ENCODE results near the gene NR1H3.

Gene NR1H3

DNA sequence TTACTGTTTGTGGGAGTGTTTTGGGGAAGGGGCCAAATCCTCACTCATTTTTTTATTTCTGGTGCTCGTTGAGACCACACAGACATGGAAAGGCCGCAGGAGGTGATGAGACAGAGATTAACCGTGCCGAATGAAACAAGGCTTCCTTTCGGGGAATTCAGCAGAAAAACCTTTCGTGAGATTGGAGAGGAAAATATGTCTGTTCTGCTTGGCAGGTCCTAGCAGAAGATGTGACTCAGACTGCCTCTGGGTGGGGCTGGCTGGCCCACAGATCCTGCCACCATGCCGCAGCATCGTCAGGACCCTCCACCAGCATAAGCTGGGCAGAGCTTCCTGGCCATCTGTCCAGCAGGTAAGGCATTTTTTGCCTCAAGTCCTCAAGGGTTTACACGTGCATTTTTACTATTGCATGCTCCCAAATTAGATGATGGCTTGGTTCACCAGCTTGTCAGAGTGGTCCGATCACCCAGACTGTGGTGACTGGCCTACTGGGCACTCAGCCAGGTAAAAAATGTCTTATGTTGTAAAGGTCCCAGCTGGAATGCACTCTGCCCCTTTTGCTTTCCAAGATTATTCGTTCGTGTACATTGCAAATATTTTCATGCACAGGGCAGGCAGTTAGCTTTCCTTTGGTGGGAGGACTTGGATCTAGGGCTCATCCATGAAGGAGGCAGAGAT, 41.5 kb upstream of the NR1H3 start:
- Mint-ChIP-seq H3K27ac (peak overlapping the region; percentile 61 to 93 (median 91)), H3K4me3 (peak overlapping the region; percentile 84 to 89 (median 88)), H3K36me3 (ENCODE audit: low read depth) (peaks cover 6% of the 10 kb centered on the region), H3K9me3 (no peaks in the 10 kb centered on the region), H3K27me3 (ENCODE audit: low read depth) (no peaks in the 10 kb centered on the region), H3K4me1 (peaks cover 29% of the 10 kb centered on the region)
- TF ChIP-seq, protein P1, sequence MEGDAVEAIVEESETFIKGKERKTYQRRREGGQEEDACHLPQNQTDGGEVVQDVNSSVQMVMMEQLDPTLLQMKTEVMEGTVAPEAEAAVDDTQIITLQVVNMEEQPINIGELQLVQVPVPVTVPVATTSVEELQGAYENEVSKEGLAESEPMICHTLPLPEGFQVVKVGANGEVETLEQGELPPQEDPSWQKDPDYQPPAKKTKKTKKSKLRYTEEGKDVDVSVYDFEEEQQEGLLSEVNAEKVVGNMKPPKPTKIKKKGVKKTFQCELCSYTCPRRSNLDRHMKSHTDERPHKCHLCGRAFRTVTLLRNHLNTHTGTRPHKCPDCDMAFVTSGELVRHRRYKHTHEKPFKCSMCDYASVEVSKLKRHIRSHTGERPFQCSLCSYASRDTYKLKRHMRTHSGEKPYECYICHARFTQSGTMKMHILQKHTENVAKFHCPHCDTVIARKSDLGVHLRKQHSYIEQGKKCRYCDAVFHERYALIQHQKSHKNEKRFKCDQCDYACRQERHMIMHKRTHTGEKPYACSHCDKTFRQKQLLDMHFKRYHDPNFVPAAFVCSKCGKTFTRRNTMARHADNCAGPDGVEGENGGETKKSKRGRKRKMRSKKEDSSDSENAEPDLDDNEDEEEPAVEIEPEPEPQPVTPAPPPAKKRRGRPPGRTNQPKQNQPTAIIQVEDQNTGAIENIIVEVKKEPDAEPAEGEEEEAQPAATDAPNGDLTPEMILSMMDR (IDR thresholded peaks at IDR 0.05; ENCODE audit: unreplicated experiment in 3 of 3), result no peak

DNA sequence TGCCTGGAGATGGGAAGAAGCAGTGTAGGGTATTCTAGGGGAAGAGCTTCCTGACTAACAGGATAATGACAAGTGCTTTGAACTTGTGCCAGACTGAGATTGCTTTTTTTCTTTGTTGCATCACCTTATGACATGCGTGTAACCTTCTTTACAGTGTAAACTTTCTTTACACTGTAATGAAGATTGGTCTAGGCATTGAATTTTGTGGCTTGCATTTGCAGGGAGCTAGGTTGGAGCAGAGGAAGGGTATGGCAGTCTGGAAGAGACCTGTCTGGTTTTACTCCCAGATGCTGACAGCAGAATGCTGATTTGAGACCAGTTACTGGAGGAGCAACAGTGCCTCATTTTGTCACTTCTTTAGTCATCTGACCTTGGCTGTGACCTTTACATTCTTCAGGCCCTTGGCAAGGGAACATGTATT, 37.4 kb upstream of the NR1H3 start:
- Mint-ChIP-seq H3K9me3 (no peaks in the 10 kb centered on the region), H3K36me3 (ENCODE audit: low read depth) (peaks cover 6% of the 10 kb centered on the region), H3K4me1 (peaks cover 23% of the 10 kb centered on the region), H3K27ac (peak overlapping the region in 1 of 3 experiments; percentile 31), H3K4me3 (no peak overlapping the region), H3K27me3 (ENCODE audit: low read depth) (no peaks in the 10 kb centered on the region)
- TF ChIP-seq, protein P1 (IDR thresholded peaks at IDR 0.05; ENCODE audit: unreplicated experiment in 3 of 3), result no peak

DNA sequence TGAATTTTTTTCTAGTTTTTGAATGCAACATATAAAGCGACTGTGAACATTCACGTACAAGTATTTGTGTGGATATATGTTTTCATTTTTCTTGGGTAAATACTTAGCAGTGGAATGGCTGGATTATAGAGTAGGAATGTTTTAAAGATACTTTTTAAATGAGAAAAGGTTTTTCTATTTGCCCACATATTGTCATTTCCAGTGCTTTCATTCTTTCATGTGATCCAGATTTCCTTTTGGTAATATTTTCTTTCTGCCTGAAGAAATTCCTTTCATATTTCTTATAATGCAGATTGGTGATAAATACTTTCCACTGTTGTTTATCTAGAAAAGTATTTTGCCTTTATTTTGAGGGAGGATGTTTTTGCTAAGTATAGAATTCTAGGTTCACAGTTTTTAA, 35.1 kb upstream of the NR1H3 start:
- no peak overlapping the region for H3K4me3 Mint-ChIP-seq
- H3K36me3 Mint-ChIP-seq (ENCODE audit: low read depth), result peaks cover 14% of the 10 kb centered on the region
- TF ChIP-seq, protein P1 (IDR thresholded peaks at IDR 0.05; ENCODE audit: unreplicated experiment in 3 of 3), result no peak
- H3K27ac Mint-ChIP-seq, result no peak overlapping the region
- peaks cover 8% of the 10 kb centered on the region for H3K4me1 Mint-ChIP-seq
- no peaks in the 10 kb centered on the region for H3K9me3 Mint-ChIP-seq
- no peaks in the 10 kb centered on the region for H3K27me3 Mint-ChIP-seq (ENCODE audit: low read depth)

DNA sequence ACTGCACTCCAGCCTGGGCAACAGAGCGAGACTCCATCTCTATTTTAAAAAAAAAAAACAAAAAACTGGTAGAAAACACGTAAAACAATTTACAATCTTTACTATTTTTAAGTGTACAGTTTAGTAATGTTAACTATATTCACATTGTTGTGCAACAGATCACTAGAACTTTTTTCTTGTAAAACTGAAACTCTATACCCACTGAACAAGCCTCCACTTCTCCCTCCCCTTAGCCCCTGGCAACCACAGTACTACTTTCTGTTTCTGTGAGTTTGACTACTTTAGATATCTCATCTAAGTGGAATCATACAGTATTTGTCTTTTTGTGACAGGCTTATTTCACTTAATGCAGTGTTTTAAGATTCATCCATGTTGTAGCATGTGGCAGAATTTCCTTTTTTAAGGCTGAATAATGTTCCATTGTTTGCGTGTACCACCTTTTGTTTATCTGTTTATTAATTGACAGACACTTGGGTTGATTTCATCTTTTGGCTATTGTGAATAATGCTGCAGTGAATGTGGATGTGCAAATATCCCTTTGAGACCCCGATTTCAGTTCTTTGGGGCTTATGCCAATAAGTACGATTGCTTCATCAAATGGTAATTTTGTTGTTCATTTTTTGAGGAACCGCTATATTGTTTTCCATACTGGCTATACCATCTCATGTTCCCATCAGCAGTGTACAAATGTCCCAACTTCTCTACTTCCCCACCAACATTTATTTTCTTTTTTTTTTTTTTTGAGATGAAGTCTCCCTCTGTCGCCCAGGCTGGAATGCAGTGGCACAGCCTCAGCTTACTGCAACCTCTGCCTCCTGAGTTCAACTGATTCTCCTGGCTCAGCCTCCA, 32.0 kb upstream of the NR1H3 start:
- no peak overlapping the region for H3K4me3 Mint-ChIP-seq
- no peak overlapping the region for H3K27ac Mint-ChIP-seq
- TF ChIP-seq, protein P1 (IDR thresholded peaks at IDR 0.05; ENCODE audit: unreplicated experiment in 3 of 3), result no peak
- peaks cover 12% of the 10 kb centered on the region for H3K36me3 Mint-ChIP-seq (ENCODE audit: low read depth)
- H3K9me3 Mint-ChIP-seq, result no peaks in the 10 kb centered on the region
- H3K27me3 Mint-ChIP-seq (ENCODE audit: low read depth), result peaks cover 3% of the 10 kb centered on the region
- no peaks in the 10 kb centered on the region for H3K4me1 Mint-ChIP-seq

DNA sequence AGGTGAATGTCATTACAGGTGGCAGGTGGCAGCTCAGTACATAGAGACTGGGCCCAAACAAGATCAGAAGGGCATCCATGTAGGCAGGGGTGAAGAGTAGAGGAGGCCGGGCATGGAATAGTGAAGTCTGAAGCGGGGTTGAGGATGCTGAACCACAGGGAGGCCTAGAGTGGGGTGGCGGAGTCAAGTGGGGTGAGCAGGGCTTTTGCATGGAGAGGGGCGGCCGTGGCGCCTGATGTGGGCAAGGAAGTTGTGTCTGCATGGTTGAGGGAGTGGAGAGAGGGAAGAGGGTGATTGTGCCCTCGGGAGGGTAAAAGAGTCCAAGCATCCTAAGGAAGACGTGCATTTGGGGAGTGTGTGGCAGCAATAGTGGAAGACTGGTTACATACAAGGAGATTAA, 28.6 kb upstream of the NR1H3 start:
- peaks cover 12% of the 10 kb centered on the region for H3K36me3 Mint-ChIP-seq (ENCODE audit: low read depth)
- TF ChIP-seq, protein P1 (IDR thresholded peaks at IDR 0.05; ENCODE audit: unreplicated experiment in 3 of 3), result no peak
- H3K27me3 Mint-ChIP-seq (ENCODE audit: low read depth), result peaks cover 3% of the 10 kb centered on the region
- no peaks in the 10 kb centered on the region for H3K4me1 Mint-ChIP-seq
- no peak overlapping the region for H3K4me3 Mint-ChIP-seq
- no peak overlapping the region for H3K27ac Mint-ChIP-seq
- no peaks in the 10 kb centered on the region for H3K9me3 Mint-ChIP-seq

Measured in nephron (organoid).